HepG2 (cell line): ENCODE data around the gene BCL2L1. TPM values are rescaled to one million over a fixed set of nuclear protein-coding genes. Genes with fewer than 3 reads are reported as not detected.

Experiments used
- CCDC6 ChIP-seq: sonication (generic); formaldehyde crosslinking; IDR thresholded peaks from 2 replicates; pipeline ENCODE4 v1.8.1; 2022; ENCODE audit warnings: mild to moderate bottlenecking, missing genetic modification reagents, moderate library complexity
- ETS1 ChIP-seq: sonication (generic); formaldehyde crosslinking; IDR thresholded peaks from 2 replicates; pipeline ENCODE4 v1.4.0; 2020; ENCODE audit warnings: missing genetic modification reagents
- HBP1 ChIP-seq: IDR thresholded peaks from 2 replicates; pipeline ENCODE4 v1.6.1; 2016; ENCODE audit warnings: low read depth, control low read depth
- HDAC1 ChIP-seq: sonication (generic); formaldehyde crosslinking; IDR thresholded peaks from 2 replicates; pipeline ENCODE4 v1.5.1; 2020; ENCODE audit warnings: mild to moderate bottlenecking, missing genetic modification reagents
- JUND ChIP-seq: sonication (generic); formaldehyde crosslinking; IDR thresholded peaks from 2 replicates; pipeline ENCODE4 v1.8.0; 2022; ENCODE audit warnings: mild to moderate bottlenecking, missing genetic modification reagents
- KAT8 ChIP-seq: IDR thresholded peaks from 2 replicates; pipeline ENCODE4 v1.6.1; 2016; ENCODE audit warnings: missing genetic modification reagents, missing compliant biosample characterization
- PAXIP1 ChIP-seq: sonication (generic); formaldehyde crosslinking; conservative IDR thresholded peaks from 2 replicates; pipeline ENCODE4 v1.4.0; 2020; ENCODE audit warnings: mild to moderate bottlenecking, missing genetic modification reagents, moderate library complexity
- TOE1 ChIP-seq: sonication (generic); formaldehyde crosslinking; IDR thresholded peaks from 2 replicates; pipeline ENCODE4 v1.4.0; 2020; ENCODE audit warnings: mild to moderate bottlenecking, missing genetic modification reagents
- ZBTB3 ChIP-seq: sonication (generic); formaldehyde crosslinking; IDR thresholded peaks from 2 replicates; pipeline ENCODE4 v1.4.0; 2020; ENCODE audit warnings: low read depth, mild to moderate bottlenecking, moderate library complexity, missing genetic modification reagents, borderline replicate concordance
- ZGPAT ChIP-seq: IDR thresholded peaks from 2 replicates; pipeline ENCODE4 v1.6.1; 2016; ENCODE audit warnings: mild to moderate bottlenecking
- ZNF703 ChIP-seq: sonication (generic); formaldehyde crosslinking; IDR thresholded peaks from 2 replicates; pipeline ENCODE4 v1.5.1; 2020; ENCODE audit warnings: missing genetic modification reagents, mild to moderate bottlenecking, moderate library complexity, borderline replicate concordance
- ZNF773 ChIP-seq: sonication (generic); formaldehyde crosslinking; IDR thresholded peaks from 2 replicates; pipeline ENCODE4 v1.4.0; 2020; ENCODE audit warnings: missing genetic modification reagents, borderline replicate concordance
- ZNF780A ChIP-seq: sonication (generic); formaldehyde crosslinking; IDR thresholded peaks from 2 replicates; pipeline ENCODE4 v1.8.0; 2022; ENCODE audit warnings: mild to moderate bottlenecking, missing genetic modification reagents, moderate library complexity
- polyA plus RNA-seq, 8 experiments: library from polyadenylated mRNA; depleted of rRNA in 3 of 8; stranded (reverse) in 7 of 8; unstranded in 1 of 8; fragments of >200 nt; fragmentation: Illumina TruSeq in 4 of 8; extraction: Trizol in 4 of 8; gene quantifications; 2 replicates each; pipeline versions ENCODE4 v1.2.1 to v1.2.3, GENCODE V29; 2011 to 2016; ENCODE audit warnings: low read depth in 4 of 8, missing spikeins in 1 of 8, mixed read lengths in 1 of 8; ENCODE audit not compliant: insufficient read depth in 1 of 8
- total RNA-seq, 5 experiments: library from RNA; depleted of rRNA; stranded (reverse); fragments of >200 nt; fragmentation: Illumina TruSeq; extraction: Trizol; gene quantifications; 2 replicates each; pipeline ENCODE4 v1.2.3, GENCODE V29; 2016; ENCODE audit warnings: low read depth in 1 of 5
- TF ChIP-seq, protein P1 (sequence below): sonication (generic); formaldehyde crosslinking; IDR thresholded peaks from 2 replicates; pipeline ENCODE4 v1.9.0; 2021; ENCODE audit warnings: missing genetic modification reagents, mild to moderate bottlenecking, borderline replicate concordance
- TF ChIP-seq, protein P2 (sequence below): sonication (generic); formaldehyde crosslinking; conservative IDR thresholded peaks from 2 replicates; pipeline ENCODE4 v1.8.1; 2023; ENCODE audit warnings: missing genetic modification reagents

Gene BCL2L1
- total and polyA plus RNA-seq, 2 of the 13 experiments (the other 11 are each of a cell fraction or from before 2014, with no cell fraction given) = 164 to 258 TPM

DNA sequence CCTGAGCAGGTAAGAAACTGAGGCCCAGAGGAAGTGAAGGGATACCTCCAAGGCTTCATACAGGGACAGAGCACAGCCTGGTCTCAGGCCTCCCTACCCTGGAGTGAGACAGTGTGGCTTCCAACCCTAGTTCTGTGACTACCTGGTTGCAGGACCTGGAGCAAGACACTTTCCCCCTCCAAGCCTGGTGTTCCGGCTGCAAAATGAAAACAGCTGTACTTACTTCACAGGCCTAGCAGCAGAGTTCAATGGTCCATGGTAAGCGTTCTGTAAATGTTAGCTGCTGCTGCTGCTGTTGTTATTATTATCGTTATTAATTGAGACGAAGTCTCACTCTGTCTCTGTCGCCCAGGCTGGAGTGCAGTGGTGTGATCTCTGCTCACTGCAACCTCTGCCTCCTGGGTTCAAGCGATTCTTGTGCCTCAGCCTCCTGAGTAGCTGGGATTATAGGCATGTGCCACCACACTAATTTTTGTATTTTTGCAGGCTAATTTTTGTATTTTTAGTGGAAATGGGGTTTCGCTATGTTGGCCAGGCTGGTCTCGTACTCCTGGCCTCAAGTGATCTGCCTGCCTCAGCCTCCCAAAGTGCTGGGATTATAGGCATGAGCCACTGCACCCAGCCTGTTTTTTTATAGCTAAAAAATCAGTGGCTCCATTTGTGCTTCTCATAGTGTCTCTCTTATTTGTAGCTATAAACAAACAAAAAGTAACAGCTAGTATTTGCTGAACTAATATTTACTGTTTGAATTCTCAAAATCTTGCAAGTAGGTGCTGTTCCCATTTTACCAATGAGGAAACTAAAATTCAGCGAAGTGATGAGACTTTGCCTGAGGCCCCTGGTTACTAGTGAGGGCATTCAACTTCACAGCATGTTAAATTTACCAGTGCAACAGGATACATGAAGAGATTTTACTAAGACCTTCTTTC is 43.0 kb downstream of the BCL2L1 start (continued):
- TF ChIP-seq PAXIP1 (CRISPR knock-in tag) (peak; percentile 11), KAT8 (CRISPR knock-in tag) (no peak), ETS1 (no peak), JUND (CRISPR knock-in tag) (no peak), HBP1 (CRISPR knock-in tag) (no peak), ZNF780A (CRISPR knock-in tag) (no peak), ZBTB3 (CRISPR knock-in tag) (no peak), ZGPAT (CRISPR knock-in tag) (0 out of 2 replicates have a peak, but pooled peaks have one; percentile 49), HDAC1 (CRISPR knock-in tag) (0 out of 2 replicates have a peak, but pooled peaks have one; percentile 31), CCDC6 (CRISPR knock-in tag) (no peak; the same call in 1 of the 2 replicates), ZNF703 (CRISPR knock-in tag) (no peak), TOE1 (no peak), ZNF773 (CRISPR knock-in tag) (no peak)
- TF ChIP-seq, protein P1, sequence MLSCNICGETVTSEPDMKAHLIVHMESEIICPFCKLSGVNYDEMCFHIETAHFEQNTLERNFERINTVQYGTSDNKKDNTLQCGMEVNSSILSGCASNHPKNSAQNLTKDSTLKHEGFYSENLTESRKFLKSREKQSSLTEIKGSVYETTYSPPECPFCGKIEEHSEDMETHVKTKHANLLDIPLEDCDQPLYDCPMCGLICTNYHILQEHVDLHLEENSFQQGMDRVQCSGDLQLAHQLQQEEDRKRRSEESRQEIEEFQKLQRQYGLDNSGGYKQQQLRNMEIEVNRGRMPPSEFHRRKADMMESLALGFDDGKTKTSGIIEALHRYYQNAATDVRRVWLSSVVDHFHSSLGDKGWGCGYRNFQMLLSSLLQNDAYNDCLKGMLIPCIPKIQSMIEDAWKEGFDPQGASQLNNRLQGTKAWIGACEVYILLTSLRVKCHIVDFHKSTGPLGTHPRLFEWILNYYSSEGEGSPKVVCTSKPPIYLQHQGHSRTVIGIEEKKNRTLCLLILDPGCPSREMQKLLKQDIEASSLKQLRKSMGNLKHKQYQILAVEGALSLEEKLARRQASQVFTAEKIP (CRISPR knock-in tag) = no peak
- TF ChIP-seq, protein P2, sequence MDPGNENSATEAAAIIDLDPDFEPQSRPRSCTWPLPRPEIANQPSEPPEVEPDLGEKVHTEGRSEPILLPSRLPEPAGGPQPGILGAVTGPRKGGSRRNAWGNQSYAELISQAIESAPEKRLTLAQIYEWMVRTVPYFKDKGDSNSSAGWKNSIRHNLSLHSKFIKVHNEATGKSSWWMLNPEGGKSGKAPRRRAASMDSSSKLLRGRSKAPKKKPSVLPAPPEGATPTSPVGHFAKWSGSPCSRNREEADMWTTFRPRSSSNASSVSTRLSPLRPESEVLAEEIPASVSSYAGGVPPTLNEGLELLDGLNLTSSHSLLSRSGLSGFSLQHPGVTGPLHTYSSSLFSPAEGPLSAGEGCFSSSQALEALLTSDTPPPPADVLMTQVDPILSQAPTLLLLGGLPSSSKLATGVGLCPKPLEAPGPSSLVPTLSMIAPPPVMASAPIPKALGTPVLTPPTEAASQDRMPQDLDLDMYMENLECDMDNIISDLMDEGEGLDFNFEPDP (CRISPR knock-in tag) = no peak
